Activated effector memory CD4-positive, alpha-beta T cell treated with anti-CD3 and anti-CD28 coated beads, Interleukin-2, amount 50 U/mL, for 16 hours (primary cell): ENCODE results near the gene MATK.
A peak's percentile ranks its signal among the peaks of the same experiment; 100 is the strongest.
"Not testable (repeated sequence)": the region's sequence is repeated elsewhere in the genome, so short reads cannot be mapped to it uniquely, and the experiment has no call there.

Source experiments
- DNase-seq: peaks from one replicate; pipeline ENCODE4 v3.0.0-alpha.2; 2020

Gene MATK

GRCh38 chr19:3816148-3816547 lies 30.0 kb upstream of the MATK start:
- DNase-seq = not testable (repeated sequence)

- DNase-seq = no peak
Observed at GRCh38 chr19:3814648-3815047, 28.5 kb upstream of the MATK start.

- no peak for DNase-seq
Observed at GRCh38 chr19:3813473-3814392, 27.6 kb upstream of the MATK start.

GRCh38 chr19:3810708-3811355 lies 24.7 kb upstream of the MATK start:
- DNase-seq = no peak

GRCh38 chr19:3809881-3810707 lies 23.9 kb upstream of the MATK start:
- no peak for DNase-seq

GRCh38 chr19:3808420-3809143 lies 22.4 kb upstream of the MATK start:
- no peak for DNase-seq

GRCh38 chr19:3807574-3808354 lies 21.6 kb upstream of the MATK start:
- no peak for DNase-seq

GRCh38 chr19:3807131-3807480 lies 20.9 kb upstream of the MATK start:
- no peak for DNase-seq

- DNase-seq = no peak
Observed at GRCh38 chr19:3805859-3806258, 19.7 kb upstream of the MATK start.

- DNase-seq = no peak
Observed at GRCh38 chr19:3804429-3804828, 18.2 kb upstream of the MATK start.

GRCh38 chr19:3803986-3804385 lies 17.8 kb upstream of the MATK start:
- DNase-seq = no peak

GRCh38 chr19:3803114-3803888 lies 17.1 kb upstream of the MATK start:
- no peak for DNase-seq

- peak; percentile 85 for DNase-seq
Observed at GRCh38 chr19:3801412-3802096, 15.4 kb upstream of the MATK start.

- no peak for DNase-seq
Observed at GRCh38 chr19:3800996-3801395, 14.8 kb upstream of the MATK start.

- DNase-seq = no peak
Observed at GRCh38 chr19:3798137-3798536, 12.0 kb upstream of the MATK start.

- no peak for DNase-seq
Observed at GRCh38 chr19:3796358-3796757, 10.2 kb upstream of the MATK start.

- DNase-seq = no peak
Observed at GRCh38 chr19:3793799-3794198, 7.6 kb upstream of the MATK start.

- DNase-seq = no peak
Observed at GRCh38 chr19:3792114-3792513, 5.9 kb upstream of the MATK start.

- DNase-seq = no peak
Observed at GRCh38 chr19:3790941-3791340, 4.8 kb upstream of the MATK start.

- DNase-seq = no peak
Observed at GRCh38 chr19:3790209-3790734, 4.1 kb upstream of the MATK start.
